Measurements from ENCODE around the gene SRC. TPM values are rescaled to one million over a fixed set of nuclear protein-coding genes. Genes with fewer than 3 reads are reported as not detected.

Gene SRC
- total RNA-seq, 2 donors from 2014 or later: 25.9 to 35.3 TPM

GRCh38 chr20:37360391-37361115 is 14.6 kb downstream of the SRC start:
- WGBS, 2 donors: 90 to 98% methylated on average over 6 of the region's 6 CpGs
- peaks cover 26% of the 10 kb centered on the region for H3K4me1 ChIP-seq
- ATAC-seq (no peak), DNase-seq (peak in 1 of 4 donors; percentile 2)
- no peaks in the 10 kb centered on the region for H3K9me3 ChIP-seq
- H3K27me3 ChIP-seq: no peaks in the 10 kb centered on the region
- intact Hi-C loops (cut with DNase I): no loop called here
- H3K4me3 ChIP-seq: no peak overlapping the region
- no peak overlapping the region for H3K27ac ChIP-seq
- no peak for TF ChIP-seq POLR2A (IDR thresholded peaks at IDR 0.05)
- H3K36me3 ChIP-seq (replicated peaks in 1 of 2; ENCODE audit: insufficient read depth in 1 of 2, low read depth in 2 of 2): no peaks in the 10 kb centered on the region

- Histone ChIP-seq H3K27me3 (no peaks in the 10 kb centered on the region), H3K9me3 (no peaks in the 10 kb centered on the region), H3K27ac (no peak overlapping the region), H3K4me1 (peaks cover 19% of the 10 kb centered on the region), H3K36me3 (replicated peaks in 1 of 2; ENCODE audit: insufficient read depth in 1 of 2, low read depth in 2 of 2) (no peaks in the 10 kb centered on the region), H3K4me3 (no peak overlapping the region)
- intact Hi-C loops (cut with DNase I): no loop called here
- DNase-seq (peak in 2 of 4 donors; percentile 6 to 7), ATAC-seq (no peak)
- TF ChIP-seq POLR2A (IDR thresholded peaks at IDR 0.05) (no peak), CTCF (IDR thresholded peaks at IDR 0.05) (no peak)
- 75 to 84% methylated on average over 7 to 8 of the region's 8 CpGs for WGBS, 2 donors
These were observed 15.4 kb downstream of the SRC start for GRCh38 chr20:37361336-37361735.

GRCh38 chr20:37362231-37362792 is 16.4 kb downstream of the SRC start:
- H3K36me3 ChIP-seq (replicated peaks in 1 of 2; ENCODE audit: insufficient read depth in 1 of 2, low read depth in 2 of 2): no peaks in the 10 kb centered on the region
- H3K4me3 ChIP-seq: no peak overlapping the region
- DNase-seq: peak in 2 of 4 donors; percentile 6 to 8
- no peak for ATAC-seq
- no peak for TF ChIP-seq POLR2A (IDR thresholded peaks at IDR 0.05)
- no peak for TF ChIP-seq CTCF (IDR thresholded peaks at IDR 0.05)
- H3K27me3 ChIP-seq: no peaks in the 10 kb centered on the region
- 89 to 96% methylated on average over 9 to 10 of the region's 10 CpGs for WGBS, 2 donors
- no peak overlapping the region for H3K27ac ChIP-seq
- H3K4me1 ChIP-seq: peaks cover 13% of the 10 kb centered on the region
- no peaks in the 10 kb centered on the region for H3K9me3 ChIP-seq
- intact Hi-C loops (cut with DNase I): no loop called here

GRCh38 chr20:37362821-37363220 is 16.9 kb downstream of the SRC start:
- Histone ChIP-seq H3K36me3 (replicated peaks in 1 of 2; ENCODE audit: insufficient read depth in 1 of 2, low read depth in 2 of 2) (no peaks in the 10 kb centered on the region), H3K9me3 (no peaks in the 10 kb centered on the region), H3K4me1 (peaks cover 12% of the 10 kb centered on the region), H3K27ac (no peak overlapping the region), H3K27me3 (no peaks in the 10 kb centered on the region), H3K4me3 (no peak overlapping the region)
- WGBS, 2 donors: 96 to 100% methylated on average over 7 to 9 of the region's 9 CpGs
- TF ChIP-seq POLR2A (IDR thresholded peaks at IDR 0.05): no peak
- TF ChIP-seq CTCF (IDR thresholded peaks at IDR 0.05): no peak
- DNase-seq (peak in 2 of 4 donors; percentile 3 to 7), ATAC-seq (no peak)
- intact Hi-C loops (cut with DNase I): no loop called here

- Histone ChIP-seq H3K27me3 (no peaks in the 10 kb centered on the region), H3K27ac (no peak overlapping the region), H3K9me3 (no peaks in the 10 kb centered on the region), H3K4me1 (peaks cover 6% of the 10 kb centered on the region), H3K4me3 (no peak overlapping the region), H3K36me3 (replicated peaks in 1 of 2; ENCODE audit: insufficient read depth in 1 of 2, low read depth in 2 of 2) (no peaks in the 10 kb centered on the region)
- 86 to 90% methylated on average over 4 to 24 of the region's 24 CpGs for WGBS, 2 donors
- no peak for TF ChIP-seq POLR2A (IDR thresholded peaks at IDR 0.05)
- no peak for TF ChIP-seq CTCF (IDR thresholded peaks at IDR 0.05)
- peak in 1 of 4 donors; percentile 9 for DNase-seq
- no peak for ATAC-seq
- intact Hi-C loops (cut with DNase I): no loop called here
These were observed 17.5 kb downstream of the SRC start for GRCh38 chr20:37363221-37364012.

Measured in body of pancreas (tissue), 4 donors.